WERI-Rb-1 (cell line): ENCODE data around the gene NAGA.
A peak's percentile ranks its signal among the peaks of the same experiment; 100 is the strongest.

Experiments
- DNase-seq: peaks from one replicate; pipeline ENCODE4 v3.0.0-alpha.2; 2020
- H3K27ac ChIP-seq: fragments of 250-450 bp; sonication (Bioruptor Pico); 2 replicates; pipeline ENCODE4 v1.5.1; 2020; ENCODE audit warnings: mild to moderate bottlenecking, moderate library complexity
- H3K27me3 ChIP-seq: fragments of 250-450 bp; sonication (Bioruptor Pico); 2 replicates; pipeline ENCODE4 v1.5.1; 2021; ENCODE audit warnings: mild to moderate bottlenecking, low read depth, moderate library complexity; ENCODE audit not compliant: insufficient read depth, severe bottlenecking
- H3K36me3 ChIP-seq: fragments of 250-450 bp; sonication (Bioruptor Pico); 2 replicates; pipeline ENCODE4 v1.5.1; 2020; ENCODE audit warnings: mild to moderate bottlenecking, moderate library complexity
- H3K4me3 ChIP-seq: 2 replicates; pipeline ENCODE4 v1.5.1; 2011; ENCODE audit warnings: low read depth, mild to moderate bottlenecking, control low read depth, low read length
- H3K9me3 ChIP-seq: fragments of 250-450 bp; sonication (Bioruptor Pico); 2 replicates; pipeline ENCODE4 v1.5.1; 2021; ENCODE audit warnings: mild to moderate bottlenecking, moderate library complexity; ENCODE audit not compliant: severe bottlenecking
- TF ChIP-seq, protein P1 (sequence below): IDR thresholded peaks from 2 replicates; pipeline ENCODE4 v1.5.1; 2011; ENCODE audit warnings: low read depth, mild to moderate bottlenecking, control low read depth, inconsistent platforms, low read length

Gene NAGA

DNA sequence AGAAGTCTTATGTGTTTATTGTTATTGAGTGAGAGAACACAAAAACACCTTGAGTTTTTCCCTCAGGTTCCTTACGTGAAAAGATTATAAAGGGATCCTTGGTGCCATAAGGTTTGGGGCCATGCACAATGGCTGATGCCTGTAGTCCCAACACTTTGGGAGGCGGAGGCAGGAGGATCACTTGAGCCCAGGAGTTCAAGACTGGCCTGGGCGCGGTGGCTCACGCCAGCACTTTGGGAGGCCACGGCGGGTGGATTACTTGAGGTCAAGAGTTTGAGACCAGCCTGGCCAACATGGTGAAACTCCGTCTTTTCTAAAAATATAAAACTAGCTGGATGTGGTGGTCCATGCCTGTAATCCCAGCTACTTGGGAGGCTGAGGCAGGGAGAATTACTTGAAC, 14.3 kb upstream of the NAGA start:
- TF ChIP-seq, protein P1, sequence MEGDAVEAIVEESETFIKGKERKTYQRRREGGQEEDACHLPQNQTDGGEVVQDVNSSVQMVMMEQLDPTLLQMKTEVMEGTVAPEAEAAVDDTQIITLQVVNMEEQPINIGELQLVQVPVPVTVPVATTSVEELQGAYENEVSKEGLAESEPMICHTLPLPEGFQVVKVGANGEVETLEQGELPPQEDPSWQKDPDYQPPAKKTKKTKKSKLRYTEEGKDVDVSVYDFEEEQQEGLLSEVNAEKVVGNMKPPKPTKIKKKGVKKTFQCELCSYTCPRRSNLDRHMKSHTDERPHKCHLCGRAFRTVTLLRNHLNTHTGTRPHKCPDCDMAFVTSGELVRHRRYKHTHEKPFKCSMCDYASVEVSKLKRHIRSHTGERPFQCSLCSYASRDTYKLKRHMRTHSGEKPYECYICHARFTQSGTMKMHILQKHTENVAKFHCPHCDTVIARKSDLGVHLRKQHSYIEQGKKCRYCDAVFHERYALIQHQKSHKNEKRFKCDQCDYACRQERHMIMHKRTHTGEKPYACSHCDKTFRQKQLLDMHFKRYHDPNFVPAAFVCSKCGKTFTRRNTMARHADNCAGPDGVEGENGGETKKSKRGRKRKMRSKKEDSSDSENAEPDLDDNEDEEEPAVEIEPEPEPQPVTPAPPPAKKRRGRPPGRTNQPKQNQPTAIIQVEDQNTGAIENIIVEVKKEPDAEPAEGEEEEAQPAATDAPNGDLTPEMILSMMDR, result no peak
- H3K36me3 ChIP-seq, result peaks cover 74% of the 10 kb centered on the region

DNA sequence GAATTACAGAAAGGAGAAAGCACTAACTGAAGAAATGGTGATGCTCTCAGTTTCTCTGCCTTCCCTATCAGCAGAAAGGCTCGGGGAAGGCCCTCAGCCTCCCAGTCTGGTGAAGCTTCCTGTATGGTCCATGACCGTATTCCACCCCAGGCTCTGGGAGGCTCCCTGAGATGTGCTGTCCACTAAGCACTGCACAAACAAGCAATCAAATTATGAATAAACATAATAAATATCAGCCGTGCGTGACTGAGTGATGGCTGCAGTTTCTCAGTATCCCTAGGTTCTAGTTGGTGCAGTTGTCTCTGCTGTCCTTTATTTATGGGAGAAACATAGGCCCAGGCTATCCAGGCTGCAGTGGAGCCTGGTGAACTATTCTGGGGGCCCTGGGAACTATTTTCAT, 12.5 kb upstream of the NAGA start:
- TF ChIP-seq, protein P1, result no peak
- Histone ChIP-seq H3K36me3 (peaks cover 63% of the 10 kb centered on the region), H3K27me3 (no peaks in the 10 kb centered on the region), H3K27ac (no peak overlapping the region), H3K4me3 (no peak overlapping the region), H3K9me3 (no peaks in the 10 kb centered on the region)
- no peak for DNase-seq

More for the DNA sequence above, 14.3 kb upstream of the NAGA start:
- H3K27me3 ChIP-seq, result no peaks in the 10 kb centered on the region
- DNase-seq, result no peak
- peaks cover 3% of the 10 kb centered on the region for H3K9me3 ChIP-seq
- no peak overlapping the region for H3K27ac ChIP-seq
- H3K4me3 ChIP-seq, result no peak overlapping the region

DNA sequence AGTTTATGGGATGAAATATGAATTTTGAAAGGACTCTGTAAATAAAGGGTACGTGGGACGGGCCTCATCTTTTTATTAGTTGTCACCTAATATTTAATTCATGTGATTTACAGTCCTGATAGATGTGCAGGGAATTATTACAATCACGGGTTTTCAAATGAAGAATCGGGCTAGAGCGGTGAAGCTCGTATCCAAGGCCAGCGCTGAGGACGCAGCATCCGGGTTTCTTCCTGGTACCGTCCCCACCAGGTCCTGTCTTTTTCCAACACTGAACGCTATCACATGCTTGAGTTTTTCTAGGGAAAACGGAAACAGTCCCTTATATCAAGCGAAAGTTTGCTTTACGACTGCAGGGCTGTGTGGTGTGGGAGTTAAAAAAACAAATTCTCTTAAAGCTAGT, 9.7 kb upstream of the NAGA start:
- Histone ChIP-seq H3K27ac (peak overlapping the region; percentile 94), H3K9me3 (no peaks in the 10 kb centered on the region), H3K27me3 (no peaks in the 10 kb centered on the region), H3K4me3 (peak overlapping the region; percentile 84), H3K36me3 (peaks cover 42% of the 10 kb centered on the region)
- TF ChIP-seq, protein P1, result no peak
- DNase-seq, result no peak

DNA sequence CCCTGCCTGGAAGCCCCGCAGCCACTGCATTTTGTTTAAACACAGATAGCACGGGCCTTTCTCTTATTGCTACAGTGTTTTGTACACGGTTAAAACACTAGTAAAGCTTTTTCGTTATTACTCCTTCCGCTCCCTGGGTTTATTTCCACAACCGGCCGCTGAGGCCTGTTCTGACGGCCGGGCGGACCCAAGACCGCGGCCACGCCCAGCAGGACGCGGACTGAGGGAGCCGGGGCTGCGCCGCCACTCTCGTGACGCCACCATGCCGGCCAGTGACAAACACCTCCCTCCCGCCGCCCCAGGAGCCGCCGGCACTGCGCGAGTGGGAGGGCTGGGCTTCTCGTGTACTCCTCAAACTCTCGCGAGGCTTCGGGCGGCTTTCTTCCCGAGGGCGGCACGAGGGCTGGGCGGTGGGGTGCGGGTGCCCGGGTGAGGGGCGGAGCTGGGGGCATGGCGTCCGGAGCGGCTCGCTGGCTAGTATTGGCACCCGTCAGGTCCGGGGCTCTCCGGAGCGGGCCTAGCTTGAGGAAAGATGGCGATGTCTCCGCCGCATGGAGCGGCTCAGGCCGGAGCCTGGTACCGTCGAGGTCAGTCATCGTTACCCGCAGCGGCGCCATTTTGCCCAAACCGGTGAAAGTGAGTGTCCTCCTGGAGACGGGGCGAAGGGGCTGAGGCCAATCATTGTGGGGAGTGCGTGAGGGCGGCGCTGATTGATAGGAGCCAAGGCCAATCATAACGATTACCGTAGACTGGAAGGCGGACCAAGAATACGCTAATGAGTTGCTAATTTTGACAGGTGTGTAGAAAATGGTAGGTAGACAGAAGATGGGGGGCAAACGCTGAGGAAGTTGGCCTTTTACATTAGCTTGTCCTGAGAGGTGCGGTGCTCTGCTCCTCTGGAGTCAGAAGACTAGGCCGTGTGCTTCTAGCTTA, 9.0 kb upstream of the NAGA start, which contains the start of gene SMDT1:
Gene SMDT1 (plus strand): TSS at position 382 of the 933 bp plus-strand sequence. CDS start 69 bp downstream, at position 451.
- H3K36me3 ChIP-seq, result peaks cover 35% of the 10 kb centered on the region
- H3K9me3 ChIP-seq, result no peaks in the 10 kb centered on the region
- no peaks in the 10 kb centered on the region for H3K27me3 ChIP-seq
- peak; percentile 99 for DNase-seq
- TF ChIP-seq, protein P1, result no peak
- H3K4me3 ChIP-seq, result peak within 1 kb of the TSS; percentile 84
- peak within 1 kb of the TSS; percentile 94 for H3K27ac ChIP-seq

DNA sequence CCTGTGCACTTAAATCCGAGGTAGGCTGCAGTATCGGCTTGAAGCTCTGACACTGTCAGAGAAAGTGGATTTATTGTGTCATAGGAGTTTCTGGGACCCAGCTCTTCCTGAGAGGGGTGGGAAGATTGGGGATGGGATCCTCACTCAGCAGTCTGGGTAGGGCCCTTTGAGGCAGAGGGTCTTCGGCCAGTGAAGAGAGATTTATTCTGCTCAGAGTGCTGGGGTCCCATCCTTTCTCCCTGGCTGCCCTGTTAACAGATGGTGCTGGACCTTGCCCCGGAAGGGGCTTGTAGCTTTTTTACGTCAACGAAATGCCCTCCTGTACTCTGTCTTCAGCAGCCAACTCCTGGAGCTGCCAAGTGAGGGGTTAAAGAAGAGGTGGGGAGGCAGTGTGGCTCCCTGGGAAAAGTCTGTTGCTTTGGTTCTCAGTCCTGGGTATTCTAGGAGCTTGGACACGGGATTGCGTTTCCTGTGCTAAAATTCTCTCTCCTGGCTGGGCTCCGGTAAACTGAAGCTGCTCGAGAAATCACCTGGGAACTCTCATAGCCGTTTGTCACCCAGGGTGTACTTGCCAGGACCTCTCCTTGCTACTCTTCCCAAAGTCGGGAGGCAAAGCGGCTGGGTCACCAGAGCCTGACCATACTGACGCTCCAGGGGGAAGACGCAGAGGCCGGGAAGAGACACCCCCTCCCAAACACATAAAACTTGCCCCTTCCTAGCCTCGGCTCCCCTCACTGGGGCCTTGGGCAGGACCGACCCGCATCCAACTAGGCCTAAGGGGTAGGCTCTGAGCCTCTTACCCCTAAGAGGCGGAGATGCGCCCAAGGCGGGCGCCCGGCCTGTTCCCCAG, 8.1 kb upstream of the NAGA start:
- TF ChIP-seq, protein P1, result no peak
- Histone ChIP-seq H3K27ac (peak overlapping the region; percentile 94), H3K9me3 (no peaks in the 10 kb centered on the region), H3K27me3 (no peaks in the 10 kb centered on the region), H3K36me3 (peaks cover 26% of the 10 kb centered on the region), H3K4me3 (peak overlapping the region; percentile 84)
- DNase-seq, result no peak
